ENCODE results near the gene OTX2. TPM values are rescaled to one million over a fixed set of nuclear protein-coding genes. Genes with fewer than 3 reads are reported as not detected.

OTX2 gene
- total RNA-seq, 1 experiment from 2014 or later = 30.1 TPM

DNA sequence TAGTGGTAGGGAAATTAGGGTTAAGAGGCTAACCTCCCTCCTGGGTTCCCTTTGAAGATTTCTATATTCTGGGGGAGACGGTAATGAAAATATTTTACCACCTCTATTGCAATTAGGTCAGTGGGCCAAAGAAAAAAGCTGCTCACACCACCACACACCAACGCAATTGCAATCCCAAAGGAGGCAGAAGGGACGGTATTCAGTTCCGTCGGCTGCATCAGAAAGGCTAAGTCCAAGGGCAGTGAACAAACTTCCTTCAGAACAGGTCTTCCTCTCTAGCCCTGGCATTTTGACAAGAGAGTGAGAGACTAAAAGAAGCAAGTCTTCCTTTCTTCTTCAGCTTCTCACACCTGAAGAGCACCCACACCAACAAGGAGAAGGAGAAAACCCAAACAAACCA lies 51.2 kb downstream of the OTX2 start (continued):
- no peak for TF ChIP-seq ZNF138 (CRISPR knock-in tag; conservative IDR thresholded peaks at IDR 0.05)
- TF ChIP-seq, protein P1, sequence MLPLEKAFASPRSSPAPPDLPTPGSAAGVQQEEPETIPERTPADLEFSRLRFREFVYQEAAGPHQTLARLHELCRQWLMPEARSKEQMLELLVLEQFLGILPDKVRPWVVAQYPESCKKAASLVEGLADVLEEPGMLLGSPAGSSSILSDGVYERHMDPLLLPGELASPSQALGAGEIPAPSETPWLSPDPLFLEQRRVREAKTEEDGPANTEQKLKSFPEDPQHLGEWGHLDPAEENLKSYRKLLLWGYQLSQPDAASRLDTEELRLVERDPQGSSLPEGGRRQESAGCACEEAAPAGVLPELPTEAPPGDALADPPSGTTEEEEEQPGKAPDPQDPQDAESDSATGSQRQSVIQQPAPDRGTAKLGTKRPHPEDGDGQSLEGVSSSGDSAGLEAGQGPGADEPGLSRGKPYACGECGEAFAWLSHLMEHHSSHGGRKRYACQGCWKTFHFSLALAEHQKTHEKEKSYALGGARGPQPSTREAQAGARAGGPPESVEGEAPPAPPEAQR (CRISPR knock-in tag; IDR thresholded peaks at IDR 0.05) = no peak
- no peak for TF ChIP-seq SMAD4 (CRISPR knock-in tag; IDR thresholded peaks at IDR 0.05)
- TF ChIP-seq, protein P2, sequence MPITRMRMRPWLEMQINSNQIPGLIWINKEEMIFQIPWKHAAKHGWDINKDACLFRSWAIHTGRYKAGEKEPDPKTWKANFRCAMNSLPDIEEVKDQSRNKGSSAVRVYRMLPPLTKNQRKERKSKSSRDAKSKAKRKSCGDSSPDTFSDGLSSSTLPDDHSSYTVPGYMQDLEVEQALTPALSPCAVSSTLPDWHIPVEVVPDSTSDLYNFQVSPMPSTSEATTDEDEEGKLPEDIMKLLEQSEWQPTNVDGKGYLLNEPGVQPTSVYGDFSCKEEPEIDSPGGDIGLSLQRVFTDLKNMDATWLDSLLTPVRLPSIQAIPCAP (CRISPR knock-in tag; IDR thresholded peaks at IDR 0.05) = no peak

DNA sequence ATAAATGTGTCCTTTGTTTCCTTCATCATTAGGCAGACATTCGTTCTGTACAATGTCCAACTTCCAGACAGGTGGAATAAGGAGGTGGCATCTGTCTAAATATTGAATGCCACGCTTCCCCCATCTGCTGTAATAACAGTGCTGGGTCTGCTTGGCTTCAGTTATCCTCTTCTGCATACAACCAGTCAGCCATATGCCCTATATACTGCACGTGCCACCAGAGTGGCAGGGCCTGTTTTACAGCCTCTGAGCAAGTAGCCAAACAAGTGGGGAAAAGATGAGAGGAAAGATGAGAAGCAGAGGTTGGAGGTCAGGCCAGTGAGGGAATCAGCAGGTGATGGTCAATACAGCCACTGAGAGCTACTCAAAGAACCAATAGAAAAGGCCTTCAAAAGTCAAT lies 55.4 kb downstream of the OTX2 start:
- Mint-ChIP-seq H3K9me3 (no peaks in the 10 kb centered on the region), H3K4me3 (no peak overlapping the region), H3K4me1 (peaks cover 35% of the 10 kb centered on the region), H3K27ac (no peak overlapping the region), H3K27me3 (ENCODE audit: low read depth) (no peaks in the 10 kb centered on the region), H3K36me3 (no peaks in the 10 kb centered on the region)
- ChIA-PET CTCF (interaction anchor here (0.6 kb wide), 1 partner anchor 57 kb away, joined by 3 read pairs; no protein-coding TSS in a partner anchor), POLR2A (no interaction called here)
- ATAC-seq (no peak), DNase-seq (ENCODE audit: low spot score) (no peak)
- TF ChIP-seq NR3C1 (CRISPR knock-in tag; conservative IDR thresholded peaks at IDR 0.05; ENCODE audit: low read depth) = no peak
- TF ChIP-seq KAT7 (CRISPR knock-in tag; IDR thresholded peaks at IDR 0.05; ENCODE audit: borderline replicate concordance) = no peak
- TF ChIP-seq ATF1 (CRISPR knock-in tag; IDR thresholded peaks at IDR 0.05) = no peak
- no peak for TF ChIP-seq SMAD4 (CRISPR knock-in tag; IDR thresholded peaks at IDR 0.05)
- TF ChIP-seq ZNF121 (CRISPR knock-in tag; IDR thresholded peaks at IDR 0.05) = no peak
- TF ChIP-seq, protein P3, sequence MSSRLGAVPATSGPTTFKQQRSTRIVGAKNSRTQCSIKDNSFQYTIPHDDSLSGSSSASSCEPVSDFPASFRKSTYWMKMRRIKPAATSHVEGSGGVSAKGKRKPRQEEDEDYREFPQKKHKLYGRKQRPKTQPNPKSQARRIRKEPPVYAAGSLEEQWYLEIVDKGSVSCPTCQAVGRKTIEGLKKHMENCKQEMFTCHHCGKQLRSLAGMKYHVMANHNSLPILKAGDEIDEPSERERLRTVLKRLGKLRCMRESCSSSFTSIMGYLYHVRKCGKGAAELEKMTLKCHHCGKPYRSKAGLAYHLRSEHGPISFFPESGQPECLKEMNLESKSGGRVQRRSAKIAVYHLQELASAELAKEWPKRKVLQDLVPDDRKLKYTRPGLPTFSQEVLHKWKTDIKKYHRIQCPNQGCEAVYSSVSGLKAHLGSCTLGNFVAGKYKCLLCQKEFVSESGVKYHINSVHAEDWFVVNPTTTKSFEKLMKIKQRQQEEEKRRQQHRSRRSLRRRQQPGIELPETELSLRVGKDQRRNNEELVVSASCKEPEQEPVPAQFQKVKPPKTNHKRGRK (CRISPR knock-in tag; IDR thresholded peaks at IDR 0.05; ENCODE audit: borderline replicate concordance) = no peak
- TF ChIP-seq OVOL2 (CRISPR knock-in tag; IDR thresholded peaks at IDR 0.05; ENCODE audit: borderline replicate concordance) = no peak
- no peak for TF ChIP-seq JUN (CRISPR knock-in tag; IDR thresholded peaks at IDR 0.05)
- TF ChIP-seq ZNF232 (CRISPR knock-in tag; IDR thresholded peaks at IDR 0.05) = no peak
- TF ChIP-seq NFATC4 (CRISPR knock-in tag; IDR thresholded peaks at IDR 0.05) = no peak
- TF ChIP-seq ZNF263 (CRISPR knock-in tag; IDR thresholded peaks at IDR 0.05; ENCODE audit: low read depth) = no peak
- TF ChIP-seq TP53 (CRISPR knock-in tag; IDR thresholded peaks at IDR 0.05) = no peak

DNA sequence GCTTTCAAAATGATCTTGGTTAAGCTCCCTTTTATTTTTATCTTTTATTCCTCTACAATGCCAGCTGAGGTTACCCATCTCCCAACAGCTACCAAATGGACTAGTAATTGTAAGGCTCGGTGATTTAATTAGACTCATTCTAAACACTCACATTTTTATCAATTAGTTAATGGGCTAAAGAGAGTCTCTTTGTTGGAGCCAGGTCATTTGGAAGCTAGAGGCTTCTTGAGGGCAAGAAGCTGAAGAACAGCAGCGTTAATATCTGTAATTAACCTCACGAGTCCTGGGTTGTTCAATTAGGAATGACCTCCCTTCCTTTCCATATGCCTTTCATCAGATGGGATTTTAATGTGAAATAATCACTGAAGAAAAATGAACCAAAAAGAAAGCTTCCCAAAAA lies 56.9 kb downstream of the OTX2 start:
- Mint-ChIP-seq H3K9me3 (no peaks in the 10 kb centered on the region), H3K27ac (no peak overlapping the region), H3K27me3 (ENCODE audit: low read depth) (no peaks in the 10 kb centered on the region; the same call in 1 of the 2 replicates), H3K4me1 (peaks cover 32% of the 10 kb centered on the region), H3K4me3 (no peak overlapping the region), H3K36me3 (no peaks in the 10 kb centered on the region)
- ATAC-seq (no peak), DNase-seq (ENCODE audit: low spot score) (no peak)
- POLR2A ChIA-PET = no interaction called here
- CTCF ChIA-PET = interaction anchor here (1.1 to 1.3 kb wide), 4 partner anchors 10 to 298 kb away, joined by 3 read pairs; no protein-coding TSS in a partner anchor
- TF ChIP-seq, protein P4, sequence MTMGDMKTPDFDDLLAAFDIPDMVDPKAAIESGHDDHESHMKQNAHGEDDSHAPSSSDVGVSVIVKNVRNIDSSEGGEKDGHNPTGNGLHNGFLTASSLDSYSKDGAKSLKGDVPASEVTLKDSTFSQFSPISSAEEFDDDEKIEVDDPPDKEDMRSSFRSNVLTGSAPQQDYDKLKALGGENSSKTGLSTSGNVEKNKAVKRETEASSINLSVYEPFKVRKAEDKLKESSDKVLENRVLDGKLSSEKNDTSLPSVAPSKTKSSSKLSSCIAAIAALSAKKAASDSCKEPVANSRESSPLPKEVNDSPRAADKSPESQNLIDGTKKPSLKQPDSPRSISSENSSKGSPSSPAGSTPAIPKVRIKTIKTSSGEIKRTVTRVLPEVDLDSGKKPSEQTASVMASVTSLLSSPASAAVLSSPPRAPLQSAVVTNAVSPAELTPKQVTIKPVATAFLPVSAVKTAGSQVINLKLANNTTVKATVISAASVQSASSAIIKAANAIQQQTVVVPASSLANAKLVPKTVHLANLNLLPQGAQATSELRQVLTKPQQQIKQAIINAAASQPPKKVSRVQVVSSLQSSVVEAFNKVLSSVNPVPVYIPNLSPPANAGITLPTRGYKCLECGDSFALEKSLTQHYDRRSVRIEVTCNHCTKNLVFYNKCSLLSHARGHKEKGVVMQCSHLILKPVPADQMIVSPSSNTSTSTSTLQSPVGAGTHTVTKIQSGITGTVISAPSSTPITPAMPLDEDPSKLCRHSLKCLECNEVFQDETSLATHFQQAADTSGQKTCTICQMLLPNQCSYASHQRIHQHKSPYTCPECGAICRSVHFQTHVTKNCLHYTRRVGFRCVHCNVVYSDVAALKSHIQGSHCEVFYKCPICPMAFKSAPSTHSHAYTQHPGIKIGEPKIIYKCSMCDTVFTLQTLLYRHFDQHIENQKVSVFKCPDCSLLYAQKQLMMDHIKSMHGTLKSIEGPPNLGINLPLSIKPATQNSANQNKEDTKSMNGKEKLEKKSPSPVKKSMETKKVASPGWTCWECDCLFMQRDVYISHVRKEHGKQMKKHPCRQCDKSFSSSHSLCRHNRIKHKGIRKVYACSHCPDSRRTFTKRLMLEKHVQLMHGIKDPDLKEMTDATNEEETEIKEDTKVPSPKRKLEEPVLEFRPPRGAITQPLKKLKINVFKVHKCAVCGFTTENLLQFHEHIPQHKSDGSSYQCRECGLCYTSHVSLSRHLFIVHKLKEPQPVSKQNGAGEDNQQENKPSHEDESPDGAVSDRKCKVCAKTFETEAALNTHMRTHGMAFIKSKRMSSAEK (CRISPR knock-in tag; IDR thresholded peaks at IDR 0.05; ENCODE audit: borderline replicate concordance) = no peak
- TF ChIP-seq TEAD1 (CRISPR knock-in tag; IDR thresholded peaks at IDR 0.05) = no peak
- TF ChIP-seq, protein P5, sequence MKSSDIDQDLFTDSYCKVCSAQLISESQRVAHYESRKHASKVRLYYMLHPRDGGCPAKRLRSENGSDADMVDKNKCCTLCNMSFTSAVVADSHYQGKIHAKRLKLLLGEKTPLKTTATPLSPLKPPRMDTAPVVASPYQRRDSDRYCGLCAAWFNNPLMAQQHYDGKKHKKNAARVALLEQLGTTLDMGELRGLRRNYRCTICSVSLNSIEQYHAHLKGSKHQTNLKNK (CRISPR knock-in tag; IDR thresholded peaks at IDR 0.05) = no peak
- TF ChIP-seq, protein P6, sequence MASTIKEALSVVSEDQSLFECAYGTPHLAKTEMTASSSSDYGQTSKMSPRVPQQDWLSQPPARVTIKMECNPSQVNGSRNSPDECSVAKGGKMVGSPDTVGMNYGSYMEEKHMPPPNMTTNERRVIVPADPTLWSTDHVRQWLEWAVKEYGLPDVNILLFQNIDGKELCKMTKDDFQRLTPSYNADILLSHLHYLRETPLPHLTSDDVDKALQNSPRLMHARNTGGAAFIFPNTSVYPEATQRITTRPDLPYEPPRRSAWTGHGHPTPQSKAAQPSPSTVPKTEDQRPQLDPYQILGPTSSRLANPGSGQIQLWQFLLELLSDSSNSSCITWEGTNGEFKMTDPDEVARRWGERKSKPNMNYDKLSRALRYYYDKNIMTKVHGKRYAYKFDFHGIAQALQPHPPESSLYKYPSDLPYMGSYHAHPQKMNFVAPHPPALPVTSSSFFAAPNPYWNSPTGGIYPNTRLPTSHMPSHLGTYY (CRISPR knock-in tag; IDR thresholded peaks at IDR 0.05) = no peak
- TF ChIP-seq ZNF396 (CRISPR knock-in tag; IDR thresholded peaks at IDR 0.05; ENCODE audit: borderline replicate concordance) = no peak
- TF ChIP-seq, protein P7, sequence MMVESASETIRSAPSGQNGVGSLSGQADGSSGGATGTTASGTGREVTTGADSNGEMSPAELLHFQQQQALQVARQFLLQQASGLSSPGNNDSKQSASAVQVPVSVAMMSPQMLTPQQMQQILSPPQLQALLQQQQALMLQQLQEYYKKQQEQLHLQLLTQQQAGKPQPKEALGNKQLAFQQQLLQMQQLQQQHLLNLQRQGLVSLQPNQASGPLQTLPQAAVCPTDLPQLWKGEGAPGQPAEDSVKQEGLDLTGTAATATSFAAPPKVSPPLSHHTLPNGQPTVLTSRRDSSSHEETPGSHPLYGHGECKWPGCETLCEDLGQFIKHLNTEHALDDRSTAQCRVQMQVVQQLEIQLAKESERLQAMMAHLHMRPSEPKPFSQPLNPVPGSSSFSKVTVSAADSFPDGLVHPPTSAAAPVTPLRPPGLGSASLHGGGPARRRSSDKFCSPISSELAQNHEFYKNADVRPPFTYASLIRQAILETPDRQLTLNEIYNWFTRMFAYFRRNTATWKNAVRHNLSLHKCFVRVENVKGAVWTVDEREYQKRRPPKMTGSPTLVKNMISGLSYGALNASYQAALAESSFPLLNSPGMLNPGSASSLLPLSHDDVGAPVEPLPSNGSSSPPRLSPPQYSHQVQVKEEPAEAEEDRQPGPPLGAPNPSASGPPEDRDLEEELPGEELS (CRISPR knock-in tag; IDR thresholded peaks at IDR 0.05) = no peak
- no peak for TF ChIP-seq EMX1 (CRISPR knock-in tag; IDR thresholded peaks at IDR 0.05)

Measured in WTC11 (cell line).